ENCODE data around the gene DDX52.
"Not testable (repeated sequence)": the region's sequence is repeated elsewhere in the genome, so short reads cannot be mapped to it uniquely, and the experiment has no call there.

DDX52 gene

DNA sequence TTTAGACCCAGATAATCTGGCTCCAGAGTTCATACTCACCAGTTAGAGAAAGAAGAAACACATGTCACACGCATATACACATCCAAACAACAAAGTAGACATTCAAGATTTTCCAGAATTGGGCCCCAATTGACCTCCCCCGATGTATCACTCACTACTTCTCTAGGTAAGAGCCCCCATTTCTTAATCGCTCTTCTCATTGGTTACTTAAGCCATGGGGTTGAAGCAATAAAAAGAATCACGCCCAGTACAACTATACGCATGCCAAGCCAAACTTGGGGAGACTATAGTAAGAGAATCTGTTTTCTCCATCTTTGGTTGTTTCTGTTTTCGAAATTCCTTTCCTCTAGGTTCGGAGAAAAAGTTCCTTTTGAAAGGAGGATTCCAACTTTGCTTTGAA is 565 bp downstream of the DDX52 start:
- H3K27me3 ChIP-seq (ENCODE audit: insufficient read depth, low read length): peaks cover 8% of the 10 kb centered on the region
- H3K9me3 ChIP-seq (ENCODE audit: low read length): no peaks in the 10 kb centered on the region
- H3K36me3 ChIP-seq (ENCODE audit: insufficient read depth, low read length): peaks cover 27% of the 10 kb centered on the region
- H3K4me1 ChIP-seq (ENCODE audit: insufficient read depth, low read length): peaks cover 9% of the 10 kb centered on the region
- peak overlapping the region; percentile 89 for H3K4me3 ChIP-seq (ENCODE audit: low read length)
- H2AFZ ChIP-seq (ENCODE audit: low read depth, low read length): peak overlapping the region; percentile 74

DNA sequence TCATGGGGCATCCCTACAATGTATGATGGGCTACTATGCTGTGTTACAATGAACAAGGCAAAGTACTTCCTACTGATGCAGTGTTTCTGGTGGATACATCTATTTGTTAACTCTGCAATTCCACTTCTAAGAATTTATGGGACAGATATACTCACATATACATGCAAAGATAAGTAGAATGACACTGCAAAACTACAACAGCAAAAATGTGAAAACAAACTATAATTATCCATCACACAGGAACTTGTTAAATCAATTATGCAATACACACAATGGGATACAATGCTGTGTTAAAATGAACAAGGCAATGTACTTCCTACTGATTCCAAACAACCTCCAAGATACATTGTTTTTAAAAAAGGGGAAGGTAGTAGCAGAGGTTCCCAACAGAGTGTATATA is 3.2 kb downstream of the DDX52 start:
- peaks cover 49% of the 10 kb centered on the region for H3K36me3 ChIP-seq (ENCODE audit: insufficient read depth, low read length)

DNA sequence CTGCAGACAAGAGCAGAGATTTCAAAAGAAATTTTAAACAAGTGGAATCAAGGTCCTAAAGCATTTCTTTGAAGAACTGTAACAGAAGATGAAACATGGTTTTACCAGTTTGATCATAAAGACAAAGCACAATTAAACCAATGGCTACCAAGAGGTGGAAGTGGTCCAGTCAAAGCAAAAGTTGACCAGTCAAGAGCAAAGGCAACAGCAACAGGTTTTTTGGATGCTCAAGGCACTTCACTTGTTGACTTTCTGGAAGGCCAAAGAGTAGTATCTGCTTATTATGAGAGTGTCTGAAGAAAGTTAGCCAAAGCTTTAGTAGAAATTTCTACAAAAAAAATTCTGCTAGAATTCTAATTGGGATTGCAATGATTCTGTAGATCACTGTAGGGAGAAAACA is 5.3 kb downstream of the DDX52 start:
- Histone ChIP-seq H3K36me3 (ENCODE audit: insufficient read depth, low read length) (peaks cover 62% of the 10 kb centered on the region), H3K27me3 (ENCODE audit: insufficient read depth, low read length) (no peaks in the 10 kb centered on the region), H3K4me1 (ENCODE audit: insufficient read depth, low read length) (peaks cover 7% of the 10 kb centered on the region), H2AFZ (ENCODE audit: low read depth, low read length) (no peak overlapping the region), H3K9me3 (ENCODE audit: low read length) (no peaks in the 10 kb centered on the region), H3K4me3 (ENCODE audit: low read length) (no peak overlapping the region)

More for the DNA sequence above, 3.2 kb downstream of the DDX52 start:
- H3K27me3 ChIP-seq (ENCODE audit: insufficient read depth, low read length): no peaks in the 10 kb centered on the region
- H2AFZ ChIP-seq (ENCODE audit: low read depth, low read length): no peak overlapping the region
- no peak overlapping the region for H3K4me3 ChIP-seq (ENCODE audit: low read length)
- H3K9me3 ChIP-seq (ENCODE audit: low read length): no peaks in the 10 kb centered on the region
- peaks cover 9% of the 10 kb centered on the region for H3K4me1 ChIP-seq (ENCODE audit: insufficient read depth, low read length)

- H3K4me3 ChIP-seq (ENCODE audit: low read length); H2AFZ ChIP-seq (ENCODE audit: low read depth, low read length); H3K27me3 ChIP-seq (ENCODE audit: insufficient read depth, low read length); H3K9me3 ChIP-seq (ENCODE audit: low read length); H3K4me1 ChIP-seq (ENCODE audit: insufficient read depth, low read length): not testable (repeated sequence)
- peaks cover 79% of the 10 kb centered on the region for H3K36me3 ChIP-seq (ENCODE audit: insufficient read depth, low read length)
Measured at GRCh38 chr17:37616430-37616829, 26.8 kb downstream of the DDX52 start.

GRCh38 chr17:37614823-37615222 is 28.4 kb downstream of the DDX52 start:
- peaks cover 2% of the 10 kb centered on the region for H3K4me1 ChIP-seq (ENCODE audit: insufficient read depth, low read length)
- H2AFZ ChIP-seq (ENCODE audit: low read depth, low read length): no peak overlapping the region
- no peak overlapping the region for H3K4me3 ChIP-seq (ENCODE audit: low read length)
- H3K27me3 ChIP-seq (ENCODE audit: insufficient read depth, low read length): no peaks in the 10 kb centered on the region
- peaks cover 63% of the 10 kb centered on the region for H3K36me3 ChIP-seq (ENCODE audit: insufficient read depth, low read length)
- no peaks in the 10 kb centered on the region for H3K9me3 ChIP-seq (ENCODE audit: low read length)

DNA sequence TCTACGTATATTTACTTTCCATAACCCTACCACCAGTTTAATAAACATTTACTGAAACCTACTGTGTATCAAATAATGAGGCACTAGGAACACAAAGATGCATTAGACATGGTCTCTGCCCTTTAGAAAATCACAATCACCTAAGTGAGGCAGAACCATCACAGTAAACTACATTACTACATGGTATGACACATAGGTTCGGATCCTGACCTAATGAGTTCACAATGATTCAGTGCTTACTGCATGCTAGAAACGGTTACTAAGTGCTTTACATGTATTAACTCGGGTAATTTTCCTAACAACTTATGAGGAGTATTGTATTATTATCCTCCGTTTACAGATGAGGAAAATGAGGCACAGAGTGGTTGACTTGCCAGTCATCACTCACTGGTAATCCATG is 28.9 kb downstream of the DDX52 start:
- Histone ChIP-seq H3K4me1 (ENCODE audit: insufficient read depth, low read length) (peaks cover 6% of the 10 kb centered on the region), H3K4me3 (ENCODE audit: low read length) (no peak overlapping the region), H3K9me3 (ENCODE audit: low read length) (no peaks in the 10 kb centered on the region), H3K36me3 (ENCODE audit: insufficient read depth, low read length) (peaks cover 58% of the 10 kb centered on the region), H2AFZ (ENCODE audit: low read depth, low read length) (no peak overlapping the region), H3K27me3 (ENCODE audit: insufficient read depth, low read length) (no peaks in the 10 kb centered on the region)

- Histone ChIP-seq H3K27me3 (ENCODE audit: insufficient read depth, low read length) (no peaks in the 10 kb centered on the region), H3K4me3 (ENCODE audit: low read length) (no peak overlapping the region), H3K4me1 (ENCODE audit: insufficient read depth, low read length) (peaks cover 13% of the 10 kb centered on the region), H3K36me3 (ENCODE audit: insufficient read depth, low read length) (peaks cover 34% of the 10 kb centered on the region), H2AFZ (ENCODE audit: low read depth, low read length) (no peak overlapping the region), H3K9me3 (ENCODE audit: low read length) (peaks cover 4% of the 10 kb centered on the region)
Measured at GRCh38 chr17:37610971-37611370, 32.3 kb downstream of the DDX52 start.

DNA sequence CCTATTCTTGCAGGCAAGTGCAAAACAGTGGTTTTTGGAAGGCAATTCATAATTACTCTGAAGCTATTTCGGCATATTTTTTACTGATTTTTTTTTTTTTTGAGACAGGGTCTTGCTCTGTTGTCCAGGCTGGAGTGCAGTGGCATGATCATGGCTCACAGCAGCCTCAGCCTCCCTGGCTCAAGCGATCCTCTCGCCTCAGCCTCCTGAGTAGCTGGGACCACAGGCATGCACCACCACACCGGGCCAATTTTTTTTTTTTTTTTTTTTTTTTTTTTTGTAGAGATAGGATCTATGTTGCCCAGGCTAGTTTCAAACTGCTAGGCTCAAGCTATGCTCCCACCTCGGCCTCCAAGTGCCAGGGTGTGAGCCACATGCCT is 33.2 kb downstream of the DDX52 start:
- Histone ChIP-seq H3K36me3 (ENCODE audit: insufficient read depth, low read length) (peaks cover 35% of the 10 kb centered on the region), H3K4me1 (ENCODE audit: insufficient read depth, low read length) (peaks cover 13% of the 10 kb centered on the region), H3K4me3 (ENCODE audit: low read length) (peak overlapping the region; percentile 91), H2AFZ (ENCODE audit: low read depth, low read length) (peak overlapping the region; percentile 76)
- not testable (repeated sequence) for H3K9me3 ChIP-seq (ENCODE audit: low read length); H3K27me3 ChIP-seq (ENCODE audit: insufficient read depth, low read length)

DNA sequence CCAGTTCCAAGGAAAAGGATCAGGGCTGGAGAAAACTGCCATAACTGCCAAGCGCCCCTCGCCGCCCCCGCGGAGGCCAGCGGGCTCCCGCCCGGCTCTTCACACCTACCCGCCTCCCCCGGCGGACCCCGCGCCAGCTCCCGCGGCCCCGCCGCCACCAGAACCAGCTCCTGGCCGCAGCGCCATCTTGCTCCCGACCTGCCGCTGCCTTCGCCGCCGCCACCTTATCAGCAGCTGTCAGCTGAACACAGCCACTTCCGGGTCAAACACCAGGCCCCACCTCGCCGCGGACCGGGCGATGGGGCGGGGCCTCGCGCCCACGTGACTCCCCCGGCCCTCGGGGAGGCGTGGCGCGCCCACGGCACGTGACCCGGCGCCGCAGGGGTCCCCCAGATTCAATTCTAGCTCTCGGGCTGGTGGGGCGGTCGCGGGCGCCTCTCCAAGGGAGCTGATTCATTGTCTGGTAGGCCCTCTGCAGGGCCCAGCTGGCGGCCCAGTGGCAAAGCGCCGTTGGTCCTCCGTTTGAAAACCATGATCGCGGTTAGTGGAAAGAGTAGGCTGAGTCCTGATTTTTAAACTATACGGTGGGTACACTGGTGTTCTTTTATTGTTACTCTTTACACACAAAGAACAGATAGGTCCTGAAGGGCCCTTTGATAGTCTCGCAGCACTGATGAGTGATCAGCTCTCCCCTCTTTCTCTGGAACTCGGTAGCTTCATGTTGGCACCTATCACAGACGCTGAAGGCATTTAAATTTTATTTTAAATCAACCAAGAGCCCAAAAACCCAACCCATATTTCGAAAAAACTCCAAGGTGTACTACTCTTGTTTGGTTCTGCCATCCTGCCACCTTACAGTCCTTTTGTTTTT is 33.8 kb downstream of the DDX52 start, which contains the start of gene SYNRG:
SYNRG (minus strand) TSS at position 249 of the 871 bp plus-strand sequence; CDS start at position 186, 63 bp downstream.
- peaks cover 4% of the 10 kb centered on the region for H3K9me3 ChIP-seq (ENCODE audit: low read length)
- H3K27me3 ChIP-seq (ENCODE audit: insufficient read depth, low read length): no peaks in the 10 kb centered on the region
- H2AFZ ChIP-seq (ENCODE audit: low read depth, low read length): peak within 1 kb of the TSS; percentile 76
- H3K4me3 ChIP-seq (ENCODE audit: low read length): peak within 1 kb of the TSS; percentile 91
- H3K36me3 ChIP-seq (ENCODE audit: insufficient read depth, low read length): peaks cover 34% of the 10 kb centered on the region
- H3K4me1 ChIP-seq (ENCODE audit: insufficient read depth, low read length): peaks cover 13% of the 10 kb centered on the region

DNA sequence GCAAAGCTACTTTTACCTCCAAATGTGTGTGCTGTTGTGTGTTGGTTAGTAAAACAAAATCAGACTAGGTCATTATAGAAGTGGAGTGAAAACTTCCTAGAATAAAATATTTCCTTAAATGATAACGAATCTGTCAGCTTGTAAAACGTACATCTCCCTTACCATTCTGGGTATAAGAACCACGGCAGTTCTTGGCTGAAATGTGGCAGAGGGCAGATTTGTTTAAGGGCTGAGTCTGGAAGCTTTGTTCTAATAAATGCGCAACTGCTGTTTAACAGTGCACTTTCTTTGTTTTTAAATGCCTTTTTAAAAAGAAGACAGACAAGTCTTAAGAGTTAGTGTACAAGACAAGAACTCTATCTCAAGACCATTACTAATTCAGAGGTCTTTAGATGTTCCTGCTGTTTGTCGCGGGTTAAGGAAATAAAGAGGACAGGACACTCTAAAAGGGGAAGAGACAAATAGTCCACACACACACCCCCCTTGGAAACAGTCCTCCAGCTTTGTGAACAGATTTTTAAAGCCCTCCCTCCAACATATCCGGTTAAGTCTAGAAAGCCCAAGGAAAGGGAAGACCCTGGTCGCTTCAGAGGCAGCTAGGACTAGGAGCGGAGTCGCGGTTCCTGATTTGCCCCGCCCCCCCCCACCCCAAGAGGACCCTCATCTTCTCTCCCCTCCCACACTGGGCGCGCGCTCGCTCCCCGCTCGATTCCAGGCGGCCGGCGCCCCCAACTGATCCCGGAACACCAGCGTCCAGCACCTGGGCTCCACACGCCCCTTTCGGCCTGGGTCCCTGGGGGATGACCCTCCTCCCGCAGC is 34.7 kb downstream of the DDX52 start:
- Histone ChIP-seq H2AFZ (ENCODE audit: low read depth, low read length) (peak overlapping the region; percentile 13), H3K27me3 (ENCODE audit: insufficient read depth, low read length) (no peaks in the 10 kb centered on the region), H3K4me3 (ENCODE audit: low read length) (peak overlapping the region; percentile 91), H3K9me3 (ENCODE audit: low read length) (peaks cover 11% of the 10 kb centered on the region), H3K36me3 (ENCODE audit: insufficient read depth, low read length) (peaks cover 30% of the 10 kb centered on the region), H3K4me1 (ENCODE audit: insufficient read depth, low read length) (peaks cover 13% of the 10 kb centered on the region)

- peaks cover 13% of the 10 kb centered on the region for H3K4me1 ChIP-seq (ENCODE audit: insufficient read depth, low read length)
- peak overlapping the region; percentile 91 for H3K4me3 ChIP-seq (ENCODE audit: low read length)
- no peaks in the 10 kb centered on the region for H3K27me3 ChIP-seq (ENCODE audit: insufficient read depth, low read length)
- H2AFZ ChIP-seq (ENCODE audit: low read depth, low read length): no peak overlapping the region
- H3K9me3 ChIP-seq (ENCODE audit: low read length): peaks cover 13% of the 10 kb centered on the region
- peaks cover 25% of the 10 kb centered on the region for H3K36me3 ChIP-seq (ENCODE audit: insufficient read depth, low read length)
Measured at GRCh38 chr17:37607637-37608331, 35.5 kb downstream of the DDX52 start.

DNA sequence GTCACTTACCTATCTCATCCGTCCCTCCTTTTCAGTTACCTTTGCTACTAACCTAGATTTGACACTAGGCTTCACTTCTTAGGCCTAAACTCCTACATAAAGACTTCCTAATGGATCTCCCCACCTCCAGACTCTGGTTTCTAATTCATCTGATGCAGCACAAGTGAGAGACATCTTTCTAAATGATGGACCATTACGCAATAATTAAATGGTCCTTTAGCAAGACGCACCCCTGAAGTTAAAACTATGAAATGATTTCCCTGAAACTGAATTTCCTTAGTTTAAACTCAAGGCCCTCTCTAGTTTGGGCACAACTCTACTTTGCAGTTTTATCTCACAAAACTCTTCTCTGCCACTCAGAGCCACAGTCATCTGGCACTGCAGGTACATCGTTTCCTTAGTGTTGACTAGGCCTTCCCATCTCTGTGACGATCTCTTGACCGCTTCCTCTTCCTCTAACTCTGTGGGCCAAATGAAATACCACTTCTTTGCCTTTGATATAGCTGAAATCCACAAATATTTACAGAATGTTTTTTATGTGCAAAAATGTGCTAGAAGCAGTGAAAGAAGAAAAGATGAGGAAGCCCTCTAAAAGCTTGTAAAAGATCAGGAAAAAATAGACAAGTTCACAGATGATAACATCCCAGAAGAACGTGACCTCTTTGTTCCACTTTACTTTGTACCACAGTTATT is 37.3 kb downstream of the DDX52 start:
- no peak overlapping the region for H3K4me3 ChIP-seq (ENCODE audit: low read length)
- H3K27me3 ChIP-seq (ENCODE audit: insufficient read depth, low read length): no peaks in the 10 kb centered on the region
- H3K9me3 ChIP-seq (ENCODE audit: low read length): peaks cover 13% of the 10 kb centered on the region
- peaks cover 19% of the 10 kb centered on the region for H3K36me3 ChIP-seq (ENCODE audit: insufficient read depth, low read length)
- no peak overlapping the region for H2AFZ ChIP-seq (ENCODE audit: low read depth, low read length)
- H3K4me1 ChIP-seq (ENCODE audit: insufficient read depth, low read length): peaks cover 13% of the 10 kb centered on the region
